Measurements from ENCODE around the gene DNAJA3.
A peak's percentile ranks its signal among the peaks of the same experiment; 100 is the strongest.

DNAJA3 gene

DNA sequence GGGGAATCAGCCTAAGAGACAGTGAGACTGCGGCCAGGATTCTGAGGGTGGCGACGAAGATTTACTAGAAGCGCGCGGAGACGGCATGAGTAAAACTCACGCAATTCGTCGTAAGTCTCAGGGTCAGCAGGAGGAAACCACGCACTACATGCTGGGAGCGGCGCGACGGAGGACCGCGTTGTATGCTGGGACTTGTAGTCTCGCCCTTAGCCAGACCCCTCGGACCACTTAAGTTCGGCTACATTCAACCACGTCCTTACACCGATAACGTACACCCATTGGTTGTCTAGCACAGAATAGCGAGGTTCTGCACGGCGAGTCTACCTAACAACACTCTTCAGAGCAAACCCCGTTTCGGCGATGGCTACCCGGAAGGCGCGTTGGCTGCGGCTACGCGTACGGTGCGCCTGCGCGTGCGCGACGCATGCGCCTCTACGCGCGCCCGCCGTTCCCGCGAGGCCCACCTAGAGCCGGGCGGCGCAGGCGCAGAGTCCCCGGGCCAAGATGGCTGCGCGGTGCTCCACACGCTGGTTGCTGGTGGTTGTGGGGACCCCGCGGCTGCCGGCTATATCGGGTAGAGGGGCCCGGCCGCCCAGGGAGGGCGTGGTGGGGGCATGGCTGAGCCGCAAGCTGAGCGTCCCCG, at the start of gene DNAJA3:
TSS of gene DNAJA3 (plus strand) at position 491 of the 643 bp plus-strand sequence. CDS start at position 505, 14 bp downstream.
- peak; percentile 91 for DNase-seq (ENCODE audit: low read depth, low spot score)

DNA sequence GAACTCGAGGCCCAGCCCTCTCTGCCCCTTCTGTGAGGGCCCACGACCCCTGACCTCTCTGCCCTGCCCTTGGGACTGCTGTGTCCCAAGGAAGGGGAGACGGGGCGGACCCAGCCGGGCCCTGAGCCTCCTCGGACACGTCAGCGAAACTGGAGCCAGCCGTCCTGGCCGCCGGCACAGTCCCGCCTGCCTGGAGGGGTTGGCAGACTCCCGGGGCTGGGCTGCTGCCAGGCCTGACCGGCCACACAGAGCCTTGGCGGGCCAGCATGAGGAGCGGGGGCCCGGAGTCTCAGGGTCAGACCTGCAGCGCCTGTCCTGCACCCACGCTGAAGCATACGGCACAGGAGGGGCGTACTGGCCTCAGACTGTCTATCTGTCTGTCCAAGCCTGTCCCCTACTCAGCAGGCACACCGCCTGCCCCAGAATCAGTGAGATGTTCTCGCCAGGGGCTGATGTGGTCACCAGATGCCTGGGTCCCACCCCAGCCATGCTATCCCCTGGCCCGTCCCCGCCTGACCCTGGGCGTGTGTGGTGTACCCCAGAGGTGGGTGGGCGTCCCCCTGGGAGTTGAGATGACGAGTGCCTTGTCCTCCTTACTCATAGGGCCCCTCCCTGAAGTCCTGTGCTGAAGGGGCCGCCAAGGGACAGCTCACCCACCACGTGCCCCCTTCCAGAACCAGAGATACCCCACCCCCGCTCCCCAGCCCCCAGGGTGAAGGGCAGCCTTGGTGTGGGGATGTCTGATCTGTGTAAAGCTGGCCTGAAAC, 49.4 kb upstream of the DNAJA3 start:
- DNase-seq (ENCODE audit: low read depth, low spot score), result no peak

- no peak for DNase-seq (ENCODE audit: low read depth, low spot score)
These were observed 48.6 kb upstream of the DNAJA3 start for GRCh38 chr16:4376893-4377572.

- no peak for DNase-seq (ENCODE audit: low read depth, low spot score)
These were observed 48.0 kb upstream of the DNAJA3 start for GRCh38 chr16:4377573-4378154.

DNA sequence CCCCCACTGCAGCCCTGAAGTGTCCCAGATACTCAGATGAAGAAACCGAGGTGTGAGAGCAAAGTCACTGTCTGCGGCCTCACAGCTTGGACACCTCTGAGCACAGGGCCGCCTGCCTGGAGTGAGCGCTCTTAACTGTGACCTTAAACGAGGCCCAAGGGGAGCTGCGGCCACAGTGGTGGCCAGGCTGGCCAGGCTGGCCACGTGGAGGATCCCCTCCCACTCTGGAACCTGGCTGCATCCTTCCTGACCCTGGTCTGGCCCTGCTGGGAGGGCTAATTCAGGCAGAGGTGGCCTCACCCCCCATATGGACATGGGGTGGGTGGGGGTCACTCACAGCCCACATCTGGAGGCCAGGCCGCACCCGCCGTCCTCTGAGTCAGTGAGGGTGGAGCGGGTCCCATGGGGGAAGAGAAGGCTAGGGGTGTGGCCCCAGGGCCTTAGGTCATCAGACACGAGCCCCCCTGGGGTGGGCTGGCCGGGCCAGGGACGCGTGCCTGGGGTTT, 47.5 kb upstream of the DNAJA3 start:
- no peak for DNase-seq (ENCODE audit: low read depth, low spot score)

- DNase-seq (ENCODE audit: low read depth, low spot score), result no peak
These were observed 46.5 kb upstream of the DNAJA3 start for GRCh38 chr16:4378999-4379690.

- no peak for DNase-seq (ENCODE audit: low read depth, low spot score)
These were observed 45.3 kb upstream of the DNAJA3 start for GRCh38 chr16:4380119-4381063.

DNA sequence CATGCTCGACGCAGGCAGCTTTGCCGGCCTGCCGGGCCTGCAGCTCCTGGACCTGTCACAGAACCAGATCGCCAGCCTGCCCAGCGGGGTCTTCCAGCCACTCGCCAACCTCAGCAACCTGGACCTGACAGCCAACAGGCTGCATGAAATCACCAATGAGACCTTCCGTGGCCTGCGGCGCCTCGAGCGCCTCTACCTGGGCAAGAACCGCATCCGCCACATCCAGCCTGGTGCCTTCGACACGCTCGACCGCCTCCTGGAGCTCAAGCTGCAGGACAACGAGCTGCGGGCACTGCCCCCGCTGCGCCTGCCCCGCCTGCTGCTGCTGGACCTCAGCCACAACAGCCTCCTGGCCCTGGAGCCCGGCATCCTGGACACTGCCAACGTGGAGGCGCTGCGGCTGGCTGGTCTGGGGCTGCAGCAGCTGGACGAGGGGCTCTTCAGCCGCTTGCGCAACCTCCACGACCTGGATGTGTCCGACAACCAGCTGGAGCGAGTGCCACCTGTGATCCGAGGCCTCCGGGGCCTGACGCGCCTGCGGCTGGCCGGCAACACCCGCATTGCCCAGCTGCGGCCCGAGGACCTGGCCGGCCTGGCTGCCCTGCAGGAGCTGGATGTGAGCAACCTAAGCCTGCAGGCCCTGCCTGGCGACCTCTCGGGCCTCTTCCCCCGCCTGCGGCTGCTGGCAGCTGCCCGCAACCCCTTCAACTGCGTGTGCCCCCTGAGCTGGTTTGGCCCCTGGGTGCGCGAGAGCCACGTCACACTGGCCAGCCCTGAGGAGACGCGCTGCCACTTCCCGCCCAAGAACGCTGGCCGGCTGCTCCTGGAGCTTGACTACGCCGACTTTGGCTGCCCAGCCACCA, 44.4 kb upstream of the DNAJA3 start:
- DNase-seq (ENCODE audit: low read depth, low spot score), result no peak

DNA sequence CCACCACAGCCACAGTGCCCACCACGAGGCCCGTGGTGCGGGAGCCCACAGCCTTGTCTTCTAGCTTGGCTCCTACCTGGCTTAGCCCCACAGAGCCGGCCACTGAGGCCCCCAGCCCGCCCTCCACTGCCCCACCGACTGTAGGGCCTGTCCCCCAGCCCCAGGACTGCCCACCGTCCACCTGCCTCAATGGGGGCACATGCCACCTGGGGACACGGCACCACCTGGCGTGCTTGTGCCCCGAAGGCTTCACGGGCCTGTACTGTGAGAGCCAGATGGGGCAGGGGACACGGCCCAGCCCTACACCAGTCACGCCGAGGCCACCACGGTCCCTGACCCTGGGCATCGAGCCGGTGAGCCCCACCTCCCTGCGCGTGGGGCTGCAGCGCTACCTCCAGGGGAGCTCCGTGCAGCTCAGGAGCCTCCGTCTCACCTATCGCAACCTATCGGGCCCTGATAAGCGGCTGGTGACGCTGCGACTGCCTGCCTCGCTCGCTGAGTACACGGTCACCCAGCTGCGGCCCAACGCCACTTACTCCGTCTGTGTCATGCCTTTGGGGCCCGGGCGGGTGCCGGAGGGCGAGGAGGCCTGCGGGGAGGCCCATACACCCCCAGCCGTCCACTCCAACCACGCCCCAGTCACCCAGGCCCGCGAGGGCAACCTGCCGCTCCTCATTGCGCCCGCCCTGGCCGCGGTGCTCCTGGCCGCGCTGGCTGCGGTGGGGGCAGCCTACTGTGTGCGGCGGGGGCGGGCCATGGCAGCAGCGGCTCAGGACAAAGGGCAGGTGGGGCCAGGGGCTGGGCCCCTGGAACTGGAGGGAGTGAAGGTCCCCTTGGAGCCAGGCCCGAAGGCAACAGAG, 43.5 kb upstream of the DNAJA3 start:
- no peak for DNase-seq (ENCODE audit: low read depth, low spot score)

DNA sequence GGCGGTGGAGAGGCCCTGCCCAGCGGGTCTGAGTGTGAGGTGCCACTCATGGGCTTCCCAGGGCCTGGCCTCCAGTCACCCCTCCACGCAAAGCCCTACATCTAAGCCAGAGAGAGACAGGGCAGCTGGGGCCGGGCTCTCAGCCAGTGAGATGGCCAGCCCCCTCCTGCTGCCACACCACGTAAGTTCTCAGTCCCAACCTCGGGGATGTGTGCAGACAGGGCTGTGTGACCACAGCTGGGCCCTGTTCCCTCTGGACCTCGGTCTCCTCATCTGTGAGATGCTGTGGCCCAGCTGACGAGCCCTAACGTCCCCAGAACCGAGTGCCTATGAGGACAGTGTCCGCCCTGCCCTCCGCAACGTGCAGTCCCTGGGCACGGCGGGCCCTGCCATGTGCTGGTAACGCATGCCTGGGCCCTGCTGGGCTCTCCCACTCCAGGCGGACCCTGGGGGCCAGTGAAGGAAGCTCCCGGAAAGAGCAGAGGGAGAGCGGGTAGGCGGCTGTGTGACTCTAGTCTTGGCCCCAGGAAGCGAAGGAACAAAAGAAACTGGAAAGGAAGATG, 42.8 kb upstream of the DNAJA3 start:
- DNase-seq (ENCODE audit: low read depth, low spot score), result no peak

- no peak for DNase-seq (ENCODE audit: low read depth, low spot score)
These were observed 41.9 kb upstream of the DNAJA3 start for GRCh38 chr16:4383591-4384444.

- DNase-seq (ENCODE audit: low read depth, low spot score), result no peak
These were observed 41.1 kb upstream of the DNAJA3 start for GRCh38 chr16:4384509-4384942.

GRCh38 chr16:4385066-4385788, 40.4 kb upstream of the DNAJA3 start:
- no peak for DNase-seq (ENCODE audit: low read depth, low spot score)

DNA sequence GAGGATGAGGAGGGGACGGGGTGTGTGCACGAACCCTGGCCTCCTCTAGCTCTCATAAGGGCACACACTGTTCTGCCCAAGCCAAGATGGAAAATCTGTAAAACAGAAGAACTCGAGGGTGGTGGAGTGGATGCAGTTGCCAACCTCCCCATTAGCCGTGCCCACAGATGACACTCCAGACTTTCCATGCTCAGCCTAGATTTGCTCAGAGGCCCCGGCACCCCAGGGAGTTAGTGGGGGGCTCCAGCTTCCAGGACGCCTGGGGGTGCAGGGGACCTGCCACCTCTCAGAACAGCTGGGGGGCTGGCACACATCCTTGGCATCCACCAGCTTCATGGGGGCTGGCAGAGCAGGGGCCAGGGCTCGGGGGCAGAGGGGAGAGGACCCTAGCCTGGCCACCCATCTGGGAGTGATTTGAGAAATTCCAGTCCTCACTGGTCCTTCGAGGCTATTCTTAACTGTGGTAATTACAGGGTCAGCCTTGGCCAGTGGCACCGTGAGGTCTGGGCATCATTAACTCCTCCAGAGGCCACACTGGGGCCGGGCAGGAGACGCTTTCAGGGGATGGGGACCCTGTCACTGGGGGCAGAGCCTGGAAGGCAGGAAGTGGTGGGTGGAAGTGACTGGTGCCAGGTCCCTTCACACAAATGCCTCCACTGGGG, 39.7 kb upstream of the DNAJA3 start:
- no peak for DNase-seq (ENCODE audit: low read depth, low spot score)

GRCh38 chr16:4386451-4386805, 39.2 kb upstream of the DNAJA3 start:
- DNase-seq (ENCODE audit: low read depth, low spot score), result no peak
